NCI-H187 treated with DMSO at 0.1 percent for 48 hours (cell line): Measurements from ENCODE around the gene BCAS3.
"Not testable (repeated sequence)": the region's sequence is repeated elsewhere in the genome, so short reads cannot be mapped to it uniquely, and the experiment has no call there.

Experiments
- DNase-seq: peaks from one replicate; lab custom pipeline; 2025; lab: John Stamatoyannopoulos, UW

Gene BCAS3

DNA sequence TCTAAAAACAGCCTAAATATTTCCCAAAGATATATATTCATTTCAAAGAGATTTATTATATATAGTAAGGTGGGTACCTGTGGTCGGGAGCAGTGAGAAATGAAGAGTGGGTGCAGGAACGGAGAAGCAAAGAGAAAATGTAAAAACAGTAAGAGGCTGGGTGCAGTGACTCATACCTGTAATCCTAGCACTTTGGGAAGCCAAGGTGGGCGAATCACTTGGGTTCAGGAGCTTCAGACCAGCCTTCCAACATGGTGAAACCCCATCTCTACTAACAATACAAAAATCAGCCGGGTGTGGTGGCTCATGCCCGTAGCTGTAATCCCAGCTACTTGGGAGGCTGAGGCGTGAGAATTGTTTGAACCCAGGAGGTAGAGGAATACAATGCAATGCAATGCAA lies 257.1 kb downstream of the BCAS3 start:
- no peak for DNase-seq

DNA sequence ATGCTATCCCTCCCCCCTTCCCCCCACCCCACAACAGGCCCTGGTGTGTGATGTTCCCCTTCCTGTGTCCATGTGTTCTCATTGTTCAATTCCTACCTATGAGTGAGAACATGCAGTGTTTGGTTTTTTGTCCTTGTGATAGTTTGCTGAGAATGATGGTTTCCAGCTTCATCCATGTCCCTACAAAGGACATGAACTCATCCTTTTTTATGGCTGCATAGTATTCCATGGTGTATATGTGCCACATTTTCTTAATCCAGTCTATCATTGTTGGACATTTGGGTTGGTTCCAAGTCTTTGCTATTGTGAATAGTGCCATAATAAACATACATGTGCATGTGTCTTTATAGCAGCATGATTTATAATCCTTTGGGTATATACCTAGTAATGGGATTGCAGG lies 258.3 kb downstream of the BCAS3 start:
- DNase-seq = not testable (repeated sequence)

DNA sequence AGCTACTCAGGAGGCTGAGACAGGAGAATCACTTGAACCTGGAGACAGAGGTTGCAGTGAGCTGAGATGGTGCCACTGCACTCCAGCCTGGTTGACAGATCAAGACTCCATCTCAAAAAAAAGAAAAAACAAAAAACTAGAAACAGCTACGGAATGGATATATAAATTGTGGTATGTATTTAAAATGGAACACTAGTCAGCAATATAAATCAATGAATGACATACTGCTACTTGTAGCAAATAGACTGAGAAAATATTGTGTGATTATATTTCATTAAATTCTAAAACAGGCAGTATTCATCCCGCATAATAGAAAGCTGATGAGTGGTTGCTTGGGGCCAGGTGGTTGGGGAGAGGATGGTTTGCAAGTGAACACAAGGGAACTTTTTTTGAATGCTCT lies 261.7 kb downstream of the BCAS3 start:
- no peak for DNase-seq

DNA sequence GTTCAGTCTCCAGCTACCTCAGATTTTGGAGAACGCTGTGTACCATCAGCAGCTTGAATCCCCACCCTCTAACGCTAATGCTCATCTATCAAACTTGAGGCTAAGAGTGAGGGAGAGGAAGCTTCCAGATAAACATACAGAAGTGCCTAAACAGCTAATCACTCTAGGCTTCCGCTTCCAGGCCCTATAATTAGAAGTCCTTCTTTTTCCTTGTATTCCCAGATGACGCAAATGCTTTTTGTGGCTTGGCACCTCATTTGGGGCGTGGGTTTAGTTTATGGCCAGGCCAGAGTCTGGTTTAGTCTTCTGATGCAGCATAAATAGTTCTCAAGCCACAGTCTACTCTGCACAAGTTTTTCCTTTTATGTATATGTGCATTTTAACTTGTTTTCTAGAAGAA lies 263.4 kb downstream of the BCAS3 start:
- DNase-seq = no peak

DNA sequence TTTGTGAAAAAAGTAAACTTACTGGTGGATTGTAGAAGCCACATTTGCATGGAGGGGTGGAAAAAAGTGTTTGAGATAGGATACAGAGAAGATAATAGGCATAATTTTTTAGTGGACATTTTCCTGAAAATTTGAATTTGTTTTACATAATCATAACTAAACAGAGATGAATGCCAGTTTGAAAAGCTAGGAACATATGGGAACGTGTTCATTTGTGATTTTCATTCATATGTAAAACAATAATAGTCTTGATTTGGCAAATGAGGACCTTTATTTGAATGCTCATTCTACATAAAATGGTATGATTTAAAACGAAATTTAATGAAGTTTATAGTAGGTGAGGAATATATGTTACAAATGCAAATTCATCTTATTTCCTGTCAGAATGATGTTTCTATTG lies 263.9 kb downstream of the BCAS3 start:
- no peak for DNase-seq

DNA sequence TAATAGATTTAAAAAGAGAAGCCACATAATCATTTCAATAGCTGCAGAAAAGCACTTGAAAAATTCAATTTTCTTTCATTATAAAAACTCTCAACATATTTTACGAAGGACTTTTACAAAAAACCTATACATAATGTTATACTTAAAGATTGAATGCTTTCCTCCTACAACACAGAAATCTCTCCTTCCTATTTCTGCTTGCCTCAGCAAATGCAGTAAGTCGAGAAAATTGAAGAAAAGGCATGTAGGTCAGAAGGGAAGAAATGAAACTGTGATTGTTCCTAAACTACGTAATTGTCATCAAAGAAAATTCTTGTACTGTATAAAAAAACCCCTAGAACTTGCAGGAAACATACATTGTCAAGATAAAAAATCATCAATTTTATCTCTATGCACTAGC lies 267.1 kb downstream of the BCAS3 start:
- no peak for DNase-seq

DNA sequence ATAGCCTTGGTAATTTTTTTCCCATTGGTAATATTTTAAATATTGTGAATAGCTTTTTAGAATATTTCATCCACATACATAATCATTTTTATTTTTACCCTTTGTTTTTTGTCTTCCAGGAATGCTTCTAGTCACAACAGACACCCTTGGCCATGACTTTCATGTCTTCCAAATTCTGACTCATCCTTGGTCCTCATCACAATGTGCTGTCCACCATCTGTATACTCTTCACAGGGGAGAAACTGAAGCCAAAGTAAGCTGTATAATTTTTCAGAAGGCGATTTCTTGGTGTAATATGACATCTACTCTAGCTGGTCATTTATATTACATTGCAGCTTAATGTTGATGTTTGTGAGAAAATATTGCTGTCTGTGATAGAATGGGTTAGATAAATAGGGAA lies 269.4 kb downstream of the BCAS3 start:
- no peak for DNase-seq

DNA sequence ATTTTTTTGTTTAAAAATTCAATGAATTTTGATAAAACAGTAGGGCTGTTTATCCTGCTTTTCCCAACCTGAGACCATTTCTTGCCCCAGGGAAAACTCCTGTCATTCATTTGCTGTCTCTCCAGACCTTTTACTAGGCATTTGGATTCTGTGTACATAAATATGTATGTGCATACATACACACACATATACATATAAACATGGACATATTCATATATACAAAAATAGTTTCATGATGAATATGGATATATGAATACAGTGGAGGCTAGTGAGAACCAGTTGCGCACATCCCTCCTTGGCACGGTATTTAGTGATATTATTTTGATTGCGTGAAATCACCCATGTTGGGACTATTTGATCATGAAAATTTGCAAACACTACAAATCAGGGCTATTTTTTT lies 269.9 kb downstream of the BCAS3 start:
- DNase-seq = no peak

DNA sequence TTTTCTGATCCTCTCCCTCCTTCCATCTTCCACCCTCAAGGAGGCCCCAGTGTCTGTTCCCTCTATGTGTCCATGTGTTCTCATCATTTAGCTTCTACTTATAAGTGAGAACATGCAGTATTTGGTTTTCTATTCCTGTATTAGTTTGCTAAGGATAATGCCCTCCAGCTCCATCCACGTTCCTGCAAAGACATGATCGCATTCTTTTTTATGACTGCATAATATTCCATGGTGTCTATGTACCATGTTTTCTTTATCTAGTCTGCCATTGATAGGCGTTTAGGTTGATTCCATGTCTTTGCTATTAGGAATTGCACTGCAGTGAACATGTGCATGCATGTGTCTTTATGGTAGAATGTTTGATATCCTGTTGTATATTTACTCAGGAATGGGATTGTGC lies 275.1 kb downstream of the BCAS3 start:
- no peak for DNase-seq

DNA sequence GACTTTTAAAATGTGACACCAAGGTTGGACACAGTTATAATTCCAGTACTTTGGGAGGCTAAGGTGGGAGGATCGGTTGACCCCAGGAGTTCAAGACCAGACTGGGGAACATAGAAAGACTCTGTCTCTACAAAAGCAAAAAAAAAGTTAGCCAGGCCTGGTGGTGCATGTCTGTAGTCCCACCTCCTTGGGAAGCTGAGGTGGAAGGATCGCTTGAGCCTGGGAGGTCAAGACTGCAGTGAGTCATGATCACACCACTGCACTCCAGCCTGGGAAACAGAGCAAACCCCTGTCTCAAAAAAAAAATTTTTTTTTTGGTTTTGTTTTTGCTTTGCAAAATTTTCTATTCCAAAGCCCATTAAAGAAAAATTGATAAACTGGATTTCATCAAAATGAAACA lies 281.4 kb downstream of the BCAS3 start:
- DNase-seq = no peak

DNA sequence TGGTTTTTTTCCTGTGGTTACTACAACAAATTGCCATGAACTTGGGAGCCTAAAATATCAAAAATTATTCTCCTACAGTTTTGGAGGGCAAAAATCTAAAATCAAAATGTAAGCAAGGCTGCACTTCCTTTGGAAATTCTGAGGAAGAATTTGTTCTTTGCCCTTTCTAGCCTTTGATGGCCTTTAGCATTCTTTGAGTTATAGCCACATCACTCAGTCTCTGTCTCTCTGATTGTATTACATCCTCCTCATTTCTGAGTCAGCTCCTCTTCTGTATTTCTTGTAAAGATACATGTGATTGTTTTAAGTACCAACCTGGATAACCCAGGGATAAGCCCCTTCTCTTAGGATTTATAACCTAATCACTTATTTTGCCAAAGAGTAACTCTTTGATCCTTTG lies 282.0 kb downstream of the BCAS3 start:
- no peak for DNase-seq

DNA sequence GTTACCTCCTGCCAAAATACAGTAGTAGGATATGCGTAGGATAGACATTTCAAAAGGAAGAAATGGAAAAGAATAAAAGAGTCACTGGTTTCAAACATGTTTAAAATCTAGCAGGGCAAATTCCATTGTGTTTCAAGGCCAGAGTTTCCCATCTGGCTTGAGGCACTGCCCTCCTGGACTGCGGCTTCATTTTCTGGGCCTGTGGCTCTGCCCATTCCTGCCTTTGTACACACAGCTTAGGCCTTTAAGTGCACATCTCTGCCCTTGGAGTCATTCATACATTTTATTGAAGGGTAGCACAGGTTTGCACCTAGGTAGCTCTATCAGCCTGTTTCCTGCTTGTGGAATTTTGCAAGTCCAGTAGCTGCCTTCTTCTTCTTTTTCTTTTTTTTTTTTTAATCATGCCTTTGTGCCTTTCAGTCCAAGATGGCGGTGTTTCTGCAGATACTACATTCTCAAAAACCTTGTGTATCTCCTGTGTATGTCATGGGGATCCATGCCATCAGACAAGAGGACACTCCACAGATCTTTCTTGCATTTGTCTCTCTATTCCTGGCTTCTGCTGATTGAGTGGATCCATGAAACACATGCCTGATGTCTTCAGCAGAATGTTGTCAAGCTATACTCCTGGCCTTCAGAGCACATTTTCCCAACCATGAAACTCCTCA lies 282.9 kb downstream of the BCAS3 start:
- DNase-seq = no peak

DNA sequence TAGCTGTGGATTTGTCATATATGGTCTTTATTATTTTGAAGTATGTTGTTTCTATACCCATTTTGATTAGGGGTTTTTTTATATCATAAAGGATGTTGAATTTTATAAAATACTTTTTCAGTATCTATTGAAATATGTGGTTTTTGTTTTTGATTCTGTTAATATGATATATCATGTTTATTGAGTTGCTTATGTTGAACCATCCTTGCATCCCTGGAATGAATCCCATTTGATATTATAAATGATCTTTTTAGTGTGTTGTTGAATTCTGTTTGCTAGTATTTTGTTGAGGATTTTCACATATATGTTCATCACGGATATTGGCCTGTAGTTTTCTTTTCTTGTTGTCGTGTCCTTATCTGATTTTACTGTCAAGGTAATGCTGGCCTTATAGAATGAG lies 286.5 kb downstream of the BCAS3 start:
- no peak for DNase-seq

DNA sequence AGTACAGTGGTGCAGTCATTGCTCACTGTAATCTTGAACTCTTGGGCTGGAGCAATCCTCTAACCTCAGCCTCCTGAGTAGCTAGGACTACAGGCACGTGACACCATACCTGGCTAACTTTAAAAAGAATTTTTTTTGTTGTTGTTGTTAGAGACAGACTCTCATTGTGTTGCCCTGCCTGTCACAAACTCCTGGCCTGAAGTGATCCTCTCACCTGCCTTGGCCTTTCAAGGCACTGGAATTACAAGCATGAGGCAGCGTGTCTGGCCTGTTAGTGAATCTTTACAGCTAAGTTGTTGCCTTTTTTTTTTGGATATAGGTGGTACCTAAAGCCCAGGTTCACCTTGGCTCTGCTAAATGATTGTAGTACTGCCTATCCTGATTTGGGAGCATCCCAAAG lies 290.6 kb downstream of the BCAS3 start:
- no peak for DNase-seq

DNA sequence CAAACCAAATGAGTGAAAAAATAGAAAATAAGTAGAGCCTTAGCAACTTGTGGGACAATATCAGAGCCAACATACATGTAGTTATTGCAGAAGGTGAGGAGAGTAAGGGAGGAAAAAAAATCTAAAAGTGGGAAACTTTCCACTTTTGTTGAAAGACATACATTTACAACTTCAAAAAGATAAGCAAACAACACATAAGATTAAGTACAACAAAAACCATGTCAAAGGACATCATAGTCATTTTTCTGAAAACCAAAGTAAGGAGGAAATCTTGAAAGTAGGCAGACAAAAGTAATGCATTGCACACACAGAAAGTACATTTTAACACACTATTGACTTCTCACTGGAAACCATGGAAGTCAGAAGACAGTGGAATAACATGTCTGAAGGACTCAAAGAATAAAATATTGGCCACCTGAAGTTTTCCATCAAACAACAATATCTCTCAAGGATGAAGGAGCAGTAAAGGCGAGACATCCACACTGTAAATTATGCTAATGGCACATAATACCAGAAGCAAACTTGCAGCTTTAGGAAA lies 291.9 kb downstream of the BCAS3 start:
- no peak for DNase-seq

DNA sequence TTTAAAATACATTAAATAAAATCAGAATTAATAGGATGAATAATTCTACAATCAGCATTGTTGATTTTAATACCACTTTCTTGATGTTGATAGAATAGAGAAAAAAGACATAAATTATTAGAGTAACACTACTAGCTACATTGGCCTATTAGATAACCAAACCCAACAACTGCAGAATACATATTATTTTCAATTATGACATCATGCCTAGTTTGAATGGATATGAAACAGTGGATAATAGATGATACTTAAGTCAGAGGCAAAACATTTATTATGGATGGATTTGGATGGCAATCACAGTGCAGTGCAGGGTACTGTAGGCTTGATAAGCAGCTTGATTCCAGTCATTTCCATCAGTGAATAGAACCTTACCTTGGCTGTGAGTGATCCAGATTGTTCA lies 293.1 kb downstream of the BCAS3 start:
- no peak for DNase-seq

DNA sequence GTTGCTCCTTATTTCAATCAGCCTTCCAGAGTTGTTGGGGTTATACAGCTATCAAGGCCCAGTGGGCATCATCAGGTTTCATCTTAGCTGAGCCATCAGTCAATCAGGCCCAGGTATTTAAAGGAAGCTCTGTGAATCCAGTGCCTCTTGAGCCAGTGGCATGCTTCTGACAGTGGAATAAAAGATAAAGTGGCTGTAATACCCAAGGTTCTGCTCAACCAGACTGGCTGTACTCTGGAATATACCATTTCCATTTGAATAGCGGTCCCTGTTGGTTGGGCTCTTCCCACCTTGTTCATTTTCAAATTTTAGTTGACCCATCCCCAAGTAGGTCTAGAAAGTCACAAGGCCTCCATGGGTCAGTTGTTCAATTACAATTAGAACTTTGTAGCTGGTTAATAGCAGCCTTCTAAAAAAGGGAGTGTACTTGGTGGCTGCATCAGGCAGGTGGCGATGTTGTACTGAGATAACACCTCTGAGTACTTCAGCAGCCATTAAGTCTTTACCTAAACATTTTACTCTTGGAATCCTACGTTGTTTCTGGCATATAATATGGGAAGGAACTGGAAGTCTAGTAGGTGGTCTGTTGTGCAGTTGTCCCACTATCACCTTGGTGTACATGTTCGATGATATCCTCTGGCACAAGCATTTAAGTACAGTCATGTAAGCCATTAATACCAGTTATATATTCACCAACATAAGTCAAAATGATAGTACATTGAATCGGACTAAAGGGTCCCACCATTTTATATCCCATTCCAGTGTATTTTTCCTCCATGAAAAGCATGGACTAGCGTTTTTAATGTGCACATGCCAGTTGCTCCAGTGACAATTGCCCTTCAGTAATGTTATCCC lies 294.1 kb downstream of the BCAS3 start:
- DNase-seq = no peak

DNA sequence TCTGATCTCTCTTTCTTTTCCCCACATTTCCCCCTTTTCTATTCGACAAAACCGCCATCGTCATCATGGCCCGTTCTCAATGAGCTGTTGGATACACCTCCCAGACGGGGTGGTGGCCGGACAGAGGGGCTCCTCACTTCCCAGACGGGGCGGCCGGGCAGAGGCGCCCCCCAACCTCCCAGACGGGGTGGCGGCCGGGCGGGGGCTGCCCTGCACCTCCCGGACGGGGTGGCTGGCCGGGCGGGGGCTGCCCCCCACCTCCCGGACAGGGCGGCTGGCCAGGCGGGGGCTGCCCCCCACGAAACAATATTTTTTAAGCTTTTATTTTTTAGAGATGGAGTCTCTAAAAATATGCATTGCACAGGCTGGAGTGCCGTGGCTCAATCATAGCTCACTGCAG lies 299.2 kb downstream of the BCAS3 start:
- DNase-seq = not testable (repeated sequence)

DNA sequence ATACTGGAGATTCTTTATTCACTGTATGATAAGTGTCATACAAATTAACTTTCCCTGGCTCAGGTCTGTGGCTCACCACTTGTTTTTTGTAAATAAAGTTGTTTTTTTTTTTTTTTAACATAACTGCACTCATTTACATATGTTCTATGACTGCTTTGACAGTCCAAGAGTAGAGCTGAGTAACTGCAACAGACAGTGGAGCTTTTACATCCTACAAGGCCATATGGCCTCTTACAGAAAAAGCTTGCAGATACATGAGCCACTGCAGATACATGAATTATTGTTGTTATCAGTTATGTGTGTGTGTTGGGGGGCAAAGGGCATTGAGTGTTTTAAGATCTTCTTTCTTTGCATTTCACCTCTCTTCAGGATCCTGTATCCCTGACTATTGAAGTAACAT lies 311.7 kb downstream of the BCAS3 start:
- DNase-seq = no peak

DNA sequence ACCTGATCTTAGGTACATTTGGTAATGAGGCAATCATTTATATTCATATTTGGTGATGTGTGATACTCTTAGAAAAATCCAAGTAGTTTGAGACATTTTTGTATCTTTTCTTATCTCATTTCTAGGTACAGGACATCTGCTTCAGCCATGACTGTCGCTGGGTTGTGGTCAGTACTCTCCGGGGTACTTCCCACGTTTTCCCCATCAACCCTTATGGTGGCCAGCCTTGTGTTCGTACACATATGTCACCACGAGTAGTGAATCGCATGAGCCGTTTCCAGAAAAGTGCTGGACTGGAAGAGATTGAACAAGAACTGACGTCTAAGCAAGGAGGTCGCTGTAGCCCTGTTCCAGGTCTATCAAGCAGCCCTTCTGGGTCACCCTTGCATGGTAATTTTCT lies 312.2 kb downstream of the BCAS3 start:
- DNase-seq = no peak

DNA sequence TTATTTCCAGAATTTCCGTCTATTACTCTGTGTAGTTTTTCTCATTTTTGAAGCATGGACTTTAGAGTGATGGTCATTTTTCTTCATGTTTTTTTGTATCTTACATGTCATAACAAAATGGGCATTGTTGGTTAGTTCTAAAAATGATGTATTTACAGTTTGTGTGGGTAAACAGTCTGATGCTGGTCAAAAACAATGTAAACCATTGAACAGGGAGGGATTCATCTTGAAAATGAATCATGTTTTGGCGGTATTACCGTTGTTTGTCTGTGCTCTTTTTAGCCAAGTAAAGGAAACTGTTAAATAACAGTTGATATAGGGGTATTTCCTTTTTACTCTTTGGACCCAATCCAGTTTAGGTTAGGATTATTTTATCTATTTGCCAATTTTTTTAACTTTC lies 315.8 kb downstream of the BCAS3 start:
- no peak for DNase-seq

DNA sequence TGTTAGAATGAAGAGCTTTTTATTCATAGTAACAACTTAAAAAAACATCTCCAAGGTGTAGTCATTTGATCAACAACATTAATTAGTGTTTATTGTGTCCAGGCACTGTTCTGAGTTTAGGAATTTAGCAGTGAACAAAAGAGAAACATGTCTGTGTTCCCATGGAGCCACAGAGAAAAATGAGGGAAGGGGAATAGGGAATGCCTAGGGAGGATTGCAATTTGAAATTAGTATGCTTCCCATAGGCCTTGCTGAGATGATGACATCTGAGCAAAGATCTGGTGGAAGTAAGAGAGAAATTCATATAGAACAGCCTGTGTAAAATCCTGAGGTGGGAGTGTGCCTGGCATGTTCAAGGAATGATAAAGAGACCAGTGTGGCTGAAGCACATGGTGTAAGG lies 318.0 kb downstream of the BCAS3 start:
- no peak for DNase-seq

DNA sequence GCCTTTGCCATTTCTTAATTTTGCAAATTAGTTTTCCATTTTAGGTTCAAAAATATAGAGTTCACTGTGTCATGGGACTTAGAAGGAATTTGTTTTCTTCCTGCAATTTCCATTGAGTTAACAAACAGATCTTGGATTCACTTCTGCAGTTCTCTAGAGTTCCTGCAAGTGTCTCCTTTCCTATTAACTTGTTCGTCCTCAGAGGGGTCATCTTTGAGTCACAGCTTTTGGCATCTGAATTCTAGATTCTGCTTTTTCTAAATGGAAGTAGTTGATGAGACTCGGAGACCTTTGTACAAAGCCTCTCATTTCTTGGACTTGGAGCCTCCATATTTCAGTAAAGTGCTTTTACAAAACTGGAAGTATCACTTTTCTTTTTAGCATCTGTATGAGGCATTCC lies 323.3 kb downstream of the BCAS3 start:
- no peak for DNase-seq

DNA sequence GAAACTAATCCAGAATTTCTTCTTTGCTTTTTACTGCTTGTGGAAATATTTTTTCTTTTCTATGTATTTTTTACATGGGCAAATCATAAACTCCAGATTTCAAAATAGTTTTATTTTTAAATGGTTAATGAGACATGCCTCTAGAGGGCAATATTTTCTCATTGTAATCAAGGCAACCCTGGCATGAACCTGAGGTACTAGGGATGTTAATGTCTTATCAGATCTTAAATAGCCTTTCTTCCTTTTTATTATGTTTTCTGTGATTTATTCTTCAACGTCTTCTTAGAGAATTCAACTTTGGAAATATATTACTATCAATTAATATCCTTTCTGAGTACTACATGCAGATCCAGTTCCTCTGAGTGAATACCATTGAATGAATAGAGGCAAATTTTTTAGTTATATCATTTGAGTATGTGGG lies 324.7 kb downstream of the BCAS3 start:
- peak; percentile 15 for DNase-seq
